SH-SY5Y (cell line): ENCODE results near the gene ZBTB40.

Experiments
- GATA2 ChIP-seq: IDR thresholded peaks from 2 replicates; pipeline ENCODE4 v1.6.1; 2011; ENCODE audit warnings: mild to moderate bottlenecking, low read depth, low read length
- GATA3 ChIP-seq: IDR thresholded peaks from 2 replicates; pipeline ENCODE4 v1.6.1; 2011; ENCODE audit warnings: low read depth, mild to moderate bottlenecking, low read length, moderate library complexity

GRCh38 chr1:22518379-22518778 lies 66.7 kb downstream of the ZBTB40 start:
- TF ChIP-seq GATA2 = no peak
- TF ChIP-seq GATA3 = no peak
